Peyer's patch (tissue), 4 donors: ENCODE data around the gene KCNIP4.

ENCODE experiments used
- POLR2A ChIP-seq, 2 donors: fragments of 450-650 bp; IDR thresholded peaks; one replicate each; pipeline ENCODE4 v1.5.1; 2017; ENCODE audit warnings: antibody characterized with exemption in 2 of 2, mild to moderate bottlenecking in 2 of 2, moderate library complexity in 2 of 2
- TF ChIP-seq, protein P1 (sequence below), 6 experiments: fragments of 450-650 bp in 4 of 6; fragments of 200-600 bp in 2 of 6; sonication (generic) in 1 of 6; IDR thresholded peaks; one replicate each; pipeline ENCODE4 v1.5.1; 2017 to 2019; ENCODE audit warnings: antibody characterized with exemption in 6 of 6, mild to moderate bottlenecking in 3 of 6, moderate library complexity in 1 of 6

DNA sequence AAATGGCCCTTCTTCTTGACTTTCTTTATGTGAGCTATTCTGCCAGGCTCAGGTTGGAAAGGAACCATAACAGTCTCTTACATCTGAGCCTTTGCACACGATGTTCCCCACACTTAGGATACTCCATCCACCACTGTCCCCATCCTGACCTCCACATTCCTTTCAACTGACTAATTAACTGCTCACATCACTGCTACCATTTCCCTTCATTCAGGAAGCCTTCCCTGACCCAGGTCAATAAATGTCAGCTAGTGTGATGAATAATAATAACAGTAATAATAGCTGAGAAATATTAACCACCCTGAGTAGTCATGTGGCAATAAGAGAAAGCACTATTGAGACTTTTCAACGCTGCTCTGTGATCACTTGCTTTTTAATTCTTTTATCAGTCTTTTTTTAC, 291.7 kb downstream of the KCNIP4 start:
- TF ChIP-seq, protein P1, sequence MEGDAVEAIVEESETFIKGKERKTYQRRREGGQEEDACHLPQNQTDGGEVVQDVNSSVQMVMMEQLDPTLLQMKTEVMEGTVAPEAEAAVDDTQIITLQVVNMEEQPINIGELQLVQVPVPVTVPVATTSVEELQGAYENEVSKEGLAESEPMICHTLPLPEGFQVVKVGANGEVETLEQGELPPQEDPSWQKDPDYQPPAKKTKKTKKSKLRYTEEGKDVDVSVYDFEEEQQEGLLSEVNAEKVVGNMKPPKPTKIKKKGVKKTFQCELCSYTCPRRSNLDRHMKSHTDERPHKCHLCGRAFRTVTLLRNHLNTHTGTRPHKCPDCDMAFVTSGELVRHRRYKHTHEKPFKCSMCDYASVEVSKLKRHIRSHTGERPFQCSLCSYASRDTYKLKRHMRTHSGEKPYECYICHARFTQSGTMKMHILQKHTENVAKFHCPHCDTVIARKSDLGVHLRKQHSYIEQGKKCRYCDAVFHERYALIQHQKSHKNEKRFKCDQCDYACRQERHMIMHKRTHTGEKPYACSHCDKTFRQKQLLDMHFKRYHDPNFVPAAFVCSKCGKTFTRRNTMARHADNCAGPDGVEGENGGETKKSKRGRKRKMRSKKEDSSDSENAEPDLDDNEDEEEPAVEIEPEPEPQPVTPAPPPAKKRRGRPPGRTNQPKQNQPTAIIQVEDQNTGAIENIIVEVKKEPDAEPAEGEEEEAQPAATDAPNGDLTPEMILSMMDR (IDR thresholded peaks at IDR 0.05), result no peak
- no peak for TF ChIP-seq POLR2A (IDR thresholded peaks at IDR 0.05)
